ENCODE data around the gene G6PC1. TPM values are rescaled to one million over a fixed set of nuclear protein-coding genes. Genes with fewer than 3 reads are reported as not detected.

The G6PC1 gene
- total RNA-seq, 1 donor from 2014 or later, result not detected

DNA sequence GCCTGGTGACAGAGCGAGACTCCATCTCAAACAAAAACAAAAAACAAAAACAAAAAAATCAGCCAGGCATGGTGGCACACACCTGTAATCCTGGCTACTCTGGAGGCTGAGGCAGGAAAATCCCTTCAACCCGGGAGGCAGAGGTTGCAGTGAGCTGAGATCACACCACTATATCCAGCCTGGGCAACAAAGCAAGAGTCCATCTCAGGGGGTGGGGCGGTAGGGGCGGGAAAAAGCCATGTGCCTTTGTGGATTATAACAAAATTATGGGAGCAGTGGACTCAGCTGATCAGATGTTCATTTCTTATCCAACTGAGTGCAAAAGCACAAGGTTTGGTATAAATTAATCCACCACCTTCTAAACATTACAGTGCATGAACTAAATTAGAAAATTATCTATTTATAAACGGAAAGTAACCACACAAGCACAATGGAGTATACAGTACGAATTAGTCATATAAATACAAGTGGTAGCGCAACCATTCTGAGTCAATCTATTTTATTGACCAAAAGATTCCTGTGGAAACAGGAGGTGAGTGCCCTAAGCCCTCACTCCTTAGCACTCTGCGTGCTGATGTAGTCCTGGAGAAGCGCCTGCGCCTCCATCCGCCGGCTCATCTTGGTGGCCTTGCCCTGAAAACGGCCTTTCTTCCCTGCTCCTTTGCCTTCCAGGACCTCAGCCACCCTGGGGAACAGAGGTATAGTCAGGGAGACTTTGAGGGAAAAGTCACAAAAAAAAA, 49.6 kb downstream of the G6PC1 start:
- Mint-ChIP-seq H3K4me3 (ENCODE audit: unreplicated experiment) (no peak overlapping the region), H3K9me3 (ENCODE audit: unreplicated experiment) (no peaks in the 10 kb centered on the region), H3K27me3 (ENCODE audit: unreplicated experiment) (no peaks in the 10 kb centered on the region), H3K27ac (ENCODE audit: unreplicated experiment) (no peak overlapping the region), H3K4me1 (ENCODE audit: unreplicated experiment) (no peaks in the 10 kb centered on the region), H3K36me3 (ENCODE audit: unreplicated experiment) (peaks cover 40% of the 10 kb centered on the region)
- no peak for DNase-seq (ENCODE audit: extremely low spot score, unreplicated experiment)
- TF ChIP-seq, protein P1, sequence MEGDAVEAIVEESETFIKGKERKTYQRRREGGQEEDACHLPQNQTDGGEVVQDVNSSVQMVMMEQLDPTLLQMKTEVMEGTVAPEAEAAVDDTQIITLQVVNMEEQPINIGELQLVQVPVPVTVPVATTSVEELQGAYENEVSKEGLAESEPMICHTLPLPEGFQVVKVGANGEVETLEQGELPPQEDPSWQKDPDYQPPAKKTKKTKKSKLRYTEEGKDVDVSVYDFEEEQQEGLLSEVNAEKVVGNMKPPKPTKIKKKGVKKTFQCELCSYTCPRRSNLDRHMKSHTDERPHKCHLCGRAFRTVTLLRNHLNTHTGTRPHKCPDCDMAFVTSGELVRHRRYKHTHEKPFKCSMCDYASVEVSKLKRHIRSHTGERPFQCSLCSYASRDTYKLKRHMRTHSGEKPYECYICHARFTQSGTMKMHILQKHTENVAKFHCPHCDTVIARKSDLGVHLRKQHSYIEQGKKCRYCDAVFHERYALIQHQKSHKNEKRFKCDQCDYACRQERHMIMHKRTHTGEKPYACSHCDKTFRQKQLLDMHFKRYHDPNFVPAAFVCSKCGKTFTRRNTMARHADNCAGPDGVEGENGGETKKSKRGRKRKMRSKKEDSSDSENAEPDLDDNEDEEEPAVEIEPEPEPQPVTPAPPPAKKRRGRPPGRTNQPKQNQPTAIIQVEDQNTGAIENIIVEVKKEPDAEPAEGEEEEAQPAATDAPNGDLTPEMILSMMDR (IDR thresholded peaks at IDR 0.05), result no peak

Other genes starting within 250 kb of the G6PC1 start
- gene TUBG2, start 241.5 kb upstream of the G6PC1 start, total RNA-seq, result 32.8 and 33.3 TPM in 2 replicates
- gene PLEKHH3, start 223.8 kb upstream of the G6PC1 start, total RNA-seq, result 26.7 and 28.9 TPM in 2 replicates
- gene CCR10, start 219.0 kb upstream of the G6PC1 start, total RNA-seq, result 1.2 and 1.6 TPM in 2 replicates
- 35.8 and 40.4 TPM in 2 replicates for gene CNTNAP1, start 218.3 kb upstream of the G6PC1 start, total RNA-seq
- 44.8 and 47.6 TPM in 2 replicates for gene EZH1, start 155.8 kb upstream of the G6PC1 start, total RNA-seq
- 1.6 and 2.4 TPM in 2 replicates for gene RAMP2, start 139.6 kb upstream of the G6PC1 start, total RNA-seq
- 63.9 and 66.1 TPM in 2 replicates for gene VPS25, start 127.3 kb upstream of the G6PC1 start, total RNA-seq
- gene WNK4, start 120.2 kb upstream of the G6PC1 start, total RNA-seq, result 0.16 TPM in 2 replicates
- 51.2 and 51.5 TPM in 2 replicates for gene COA3, start 102.1 kb upstream of the G6PC1 start, total RNA-seq
- 0.31 and 0.51 TPM in 2 replicates for gene CNTD1, start 101.9 kb upstream of the G6PC1 start, total RNA-seq
- gene BECN1, start 76.5 kb upstream of the G6PC1 start, total RNA-seq, result 68.1 and 69.1 TPM in 2 replicates
- gene PSME3, start 67.4 kb upstream of the G6PC1 start, total RNA-seq, result 111 and 121 TPM in 2 replicates
- 1.8 and 2.2 TPM in 2 replicates for gene AOC2, start 56.2 kb upstream of the G6PC1 start, total RNA-seq
- gene AOC3, start 49.6 kb upstream of the G6PC1 start, total RNA-seq, result 1.1 and 1.3 TPM in 2 replicates
- 44.5 and 50.6 TPM in 2 replicates for gene AARSD1, start 63.7 kb downstream of the G6PC1 start, total RNA-seq
- gene PTGES3L, start 79.3 kb downstream of the G6PC1 start, total RNA-seq, result 0.35 and 0.50 TPM in 2 replicates
- gene RUNDC1, start 79.8 kb downstream of the G6PC1 start, total RNA-seq, result 11.7 and 12.5 TPM in 2 replicates
- 956 and 1,010 TPM in 2 replicates for gene RPL27, start 97.6 kb downstream of the G6PC1 start, total RNA-seq
- 34.4 and 41.6 TPM in 2 replicates for gene IFI35, start 106.0 kb downstream of the G6PC1 start, total RNA-seq
- gene VAT1, start 121.6 kb downstream of the G6PC1 start, total RNA-seq, result 439 and 505 TPM in 2 replicates
- gene RND2, start 124.4 kb downstream of the G6PC1 start, total RNA-seq, result 0.91 and 1.5 TPM in 2 replicates
- gene BRCA1, start 224.6 kb downstream of the G6PC1 start, total RNA-seq, result 6.8 and 7.3 TPM in 2 replicates